Measurements from ENCODE around the gene INAFM2. TPM values are rescaled to one million over a fixed set of nuclear protein-coding genes. Genes with fewer than 3 reads are reported as not detected.

INAFM2 gene
- total and polyA plus RNA-seq, 2 of the 4 experiments (the other 2 are of a cell fraction) = 10.4 to 14.0 TPM

DNA sequence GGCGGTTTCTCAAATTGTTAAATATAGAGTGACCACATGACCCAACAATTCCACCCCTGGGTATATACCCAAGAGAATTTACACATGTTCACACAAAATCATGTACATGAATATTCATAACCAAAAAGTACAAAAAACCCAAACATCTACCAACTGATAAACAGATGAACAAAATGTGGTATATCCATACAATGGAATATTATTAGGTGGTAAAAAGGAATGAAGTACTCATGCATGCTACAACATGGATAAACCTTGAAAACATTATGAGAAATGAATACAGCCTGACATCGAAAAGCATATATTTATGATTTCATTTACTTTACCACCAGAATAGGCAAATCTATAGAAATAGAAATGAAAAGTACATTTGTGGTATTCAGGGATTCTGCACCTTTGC lies 23.1 kb upstream of the INAFM2 start:
- Histone ChIP-seq H3K4me3 (ENCODE audit: insufficient read depth, low read depth, low read length) (no peak overlapping the region), H3K36me3 (ENCODE audit: control insufficient read depth, insufficient read depth, low read length) (no peaks in the 10 kb centered on the region), H3K18ac (ENCODE audit: low read depth, low read length) (no peak overlapping the region), H2BK120ac (ENCODE audit: low read depth, low read length) (no peak overlapping the region), H3K14ac (replicated peaks; ENCODE audit: low read depth, low read length) (no peak overlapping the region), H3K4ac (ENCODE audit: low read depth, low read length) (no peak overlapping the region), H4K91ac (ENCODE audit: insufficient read depth, low read depth, low read length) (no peak overlapping the region), H3K56ac (ENCODE audit: extremely low read depth, insufficient read depth, low read length) (no peak overlapping the region), H3K9me3 (ENCODE audit: control insufficient read depth, insufficient read depth, low read length) (peaks cover 8% of the 10 kb centered on the region), H3K4me1 (ENCODE audit: control insufficient read depth, insufficient read depth, low read length) (no peaks in the 10 kb centered on the region), H3K27ac (ENCODE audit: insufficient read depth, low read length) (no peak overlapping the region), H2AK9ac (replicated peaks; ENCODE audit: low read depth, low read length, poor library complexity) (no peak overlapping the region), H3K27me3 (ENCODE audit: control insufficient read depth, insufficient read depth, low read length) (peaks cover 67% of the 10 kb centered on the region), H4K5ac (ENCODE audit: low read depth, low read length) (no peak overlapping the region), H4K20me1 (ENCODE audit: insufficient read depth, low read length) (no peaks in the 10 kb centered on the region), H2AK5ac (ENCODE audit: low read depth, low read length) (no peak overlapping the region), H4K8ac (ENCODE audit: low read depth in 2 of 2, low read length in 2 of 2) (no peak overlapping the region), H2BK15ac (ENCODE audit: low read depth, low read length) (no peak overlapping the region), H3K9ac (ENCODE audit: low read depth, low read length) (no peak overlapping the region), H2BK20ac (ENCODE audit: low read depth, low read length) (no peak overlapping the region), H3K23ac (ENCODE audit: low read depth, low read length) (no peak overlapping the region), H2BK5ac (ENCODE audit: low read depth, low read length, poor library complexity, severe bottlenecking) (no peak overlapping the region), H3K79me1 (ENCODE audit: low read depth in 1 of 2, low read length in 2 of 2) (no peaks in the 10 kb centered on the region), H3K4me2 (ENCODE audit: low read depth, low read length) (no peak overlapping the region), H3K9me1 (ENCODE audit: insufficient read depth, low read length) (no peaks in the 10 kb centered on the region), H2AFZ (replicated peaks; ENCODE audit: low read length, poor library complexity) (no peak overlapping the region)
- TF ChIP-seq RCOR1 (IDR thresholded peaks at IDR 0.05; ENCODE audit: insufficient replicate concordance, low read length) = no peak
- TF ChIP-seq, protein P1, sequence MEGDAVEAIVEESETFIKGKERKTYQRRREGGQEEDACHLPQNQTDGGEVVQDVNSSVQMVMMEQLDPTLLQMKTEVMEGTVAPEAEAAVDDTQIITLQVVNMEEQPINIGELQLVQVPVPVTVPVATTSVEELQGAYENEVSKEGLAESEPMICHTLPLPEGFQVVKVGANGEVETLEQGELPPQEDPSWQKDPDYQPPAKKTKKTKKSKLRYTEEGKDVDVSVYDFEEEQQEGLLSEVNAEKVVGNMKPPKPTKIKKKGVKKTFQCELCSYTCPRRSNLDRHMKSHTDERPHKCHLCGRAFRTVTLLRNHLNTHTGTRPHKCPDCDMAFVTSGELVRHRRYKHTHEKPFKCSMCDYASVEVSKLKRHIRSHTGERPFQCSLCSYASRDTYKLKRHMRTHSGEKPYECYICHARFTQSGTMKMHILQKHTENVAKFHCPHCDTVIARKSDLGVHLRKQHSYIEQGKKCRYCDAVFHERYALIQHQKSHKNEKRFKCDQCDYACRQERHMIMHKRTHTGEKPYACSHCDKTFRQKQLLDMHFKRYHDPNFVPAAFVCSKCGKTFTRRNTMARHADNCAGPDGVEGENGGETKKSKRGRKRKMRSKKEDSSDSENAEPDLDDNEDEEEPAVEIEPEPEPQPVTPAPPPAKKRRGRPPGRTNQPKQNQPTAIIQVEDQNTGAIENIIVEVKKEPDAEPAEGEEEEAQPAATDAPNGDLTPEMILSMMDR (conservative IDR thresholded peaks at IDR 0.05; ENCODE audit: low read depth, low read length) = no peak
- no peak for TF ChIP-seq BHLHE40 (IDR thresholded peaks at IDR 0.05; ENCODE audit: low read depth, low read length)
- no peak for TF ChIP-seq MAFK (IDR thresholded peaks at IDR 0.05; ENCODE audit: low read depth, low read length)
- TF ChIP-seq CEBPB (IDR thresholded peaks at IDR 0.05; ENCODE audit: low read depth, low read length) = no peak
- TF ChIP-seq, protein P2, sequence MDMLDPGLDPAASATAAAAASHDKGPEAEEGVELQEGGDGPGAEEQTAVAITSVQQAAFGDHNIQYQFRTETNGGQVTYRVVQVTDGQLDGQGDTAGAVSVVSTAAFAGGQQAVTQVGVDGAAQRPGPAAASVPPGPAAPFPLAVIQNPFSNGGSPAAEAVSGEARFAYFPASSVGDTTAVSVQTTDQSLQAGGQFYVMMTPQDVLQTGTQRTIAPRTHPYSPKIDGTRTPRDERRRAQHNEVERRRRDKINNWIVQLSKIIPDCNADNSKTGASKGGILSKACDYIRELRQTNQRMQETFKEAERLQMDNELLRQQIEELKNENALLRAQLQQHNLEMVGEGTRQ (IDR thresholded peaks at IDR 0.05; ENCODE audit: low read depth, low read length) = no peak
- no peak for TF ChIP-seq CHD1 (IDR thresholded peaks at IDR 0.05; ENCODE audit: low read depth, low read length)
- TF ChIP-seq MXI1 (IDR thresholded peaks at IDR 0.05; ENCODE audit: borderline replicate concordance, low read depth, low read length) = no peak
- no peak for TF ChIP-seq SMC3 (IDR thresholded peaks at IDR 0.05; ENCODE audit: low read depth, low read length)
- TF ChIP-seq NFE2L2 (IDR thresholded peaks at IDR 0.05; ENCODE audit: low read depth, low read length) = no peak
- no peak for TF ChIP-seq RAD21 (IDR thresholded peaks at IDR 0.05; ENCODE audit: low read length)
- TF ChIP-seq FOS (IDR thresholded peaks at IDR 0.05; ENCODE audit: low read depth, low read length) = no peak
- TF ChIP-seq POLR2A (IDR thresholded peaks at IDR 0.05; ENCODE audit: low read depth, low read length) = no peak
- TF ChIP-seq, protein P3, sequence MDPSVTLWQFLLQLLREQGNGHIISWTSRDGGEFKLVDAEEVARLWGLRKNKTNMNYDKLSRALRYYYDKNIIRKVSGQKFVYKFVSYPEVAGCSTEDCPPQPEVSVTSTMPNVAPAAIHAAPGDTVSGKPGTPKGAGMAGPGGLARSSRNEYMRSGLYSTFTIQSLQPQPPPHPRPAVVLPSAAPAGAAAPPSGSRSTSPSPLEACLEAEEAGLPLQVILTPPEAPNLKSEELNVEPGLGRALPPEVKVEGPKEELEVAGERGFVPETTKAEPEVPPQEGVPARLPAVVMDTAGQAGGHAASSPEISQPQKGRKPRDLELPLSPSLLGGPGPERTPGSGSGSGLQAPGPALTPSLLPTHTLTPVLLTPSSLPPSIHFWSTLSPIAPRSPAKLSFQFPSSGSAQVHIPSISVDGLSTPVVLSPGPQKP (IDR thresholded peaks at IDR 0.05; ENCODE audit: borderline replicate concordance, low read depth, low read length) = no peak
- TF ChIP-seq RFX5 (IDR thresholded peaks at IDR 0.05; ENCODE audit: low read depth, low read length) = no peak
- no peak for TF ChIP-seq MAZ (IDR thresholded peaks at IDR 0.05; ENCODE audit: borderline replicate concordance, low read depth, low read length)
- no peak for DNase-seq
- WGBS, 2 experiments (ENCODE audit: extremely low coverage in 2 of 2, insufficient read length in 1 of 2) = no CpG with 5 or more reads among the region's 2 CpGs
- ChIA-PET CTCF (no interaction called here), POLR2A (ENCODE audit: unreplicated experiment) (interaction anchor here (0.7 kb wide), 1 partner anchor 10 kb away, joined by 7 read pairs; no protein-coding TSS in a partner anchor)
- in situ Hi-C loops (cut with MboI; ENCODE audit: low sequenced_read_pairs) = no loop called here
- no TSS peak for BruUV-seq (replicated peaks)
- intact Hi-C loops (cut with micrococcal nuclease) = no loop called here
- dilution Hi-C loops (cut with HindIII; ENCODE audit: low sequenced_read_pairs, unreplicated experiment) = no loop called here
- no peak for ATAC-seq (ENCODE audit: low read depth)
